CD4-positive, alpha-beta T cell treated with Interleukin-6 for 4 hours (primary cell): ENCODE measurements around the gene CCDC71.

Experiments
- DNase-seq: peaks from one replicate; pipeline ENCODE4 v3.0.0-alpha.2; 2020; ENCODE audit warnings: mixed read lengths

The CCDC71 gene

GRCh38 chr3:49165771-49166751 is at the start of gene CCDC71:
TSS of gene CCDC71 (minus strand) at chr3:49166331. CDS start at chr3:49164208, 2,123 bp downstream.
- peak; percentile 81 for DNase-seq

GRCh38 chr3:49213998-49214397 is 47.9 kb upstream of the CCDC71 start:
- DNase-seq = no peak

- DNase-seq = no peak
These were observed 47.4 kb upstream of the CCDC71 start for GRCh38 chr3:49213541-49213943.

GRCh38 chr3:49199900-49200281 is 33.8 kb upstream of the CCDC71 start:
- no peak for DNase-seq

- no peak for DNase-seq
These were observed 33.2 kb upstream of the CCDC71 start for GRCh38 chr3:49199239-49199899.

- DNase-seq = no peak
These were observed 32.6 kb upstream of the CCDC71 start for GRCh38 chr3:49198611-49199230.

- DNase-seq = no peak
These were observed 32.0 kb upstream of the CCDC71 start for GRCh38 chr3:49198161-49198560.

- DNase-seq = no peak
These were observed 25.6 kb upstream of the CCDC71 start for GRCh38 chr3:49191741-49192140.

GRCh38 chr3:49183873-49184272 is 17.7 kb upstream of the CCDC71 start:
- no peak for DNase-seq

GRCh38 chr3:49182682-49183081 is 16.6 kb upstream of the CCDC71 start:
- DNase-seq = no peak

GRCh38 chr3:49181351-49181750 is 15.2 kb upstream of the CCDC71 start:
- no peak for DNase-seq

- no peak for DNase-seq
These were observed 14.0 kb upstream of the CCDC71 start for GRCh38 chr3:49180116-49180515.

GRCh38 chr3:49177073-49177472 is 10.9 kb upstream of the CCDC71 start:
- no peak for DNase-seq

- no peak for DNase-seq
These were observed 9.4 kb upstream of the CCDC71 start for GRCh38 chr3:49175530-49175929.

- no peak for DNase-seq
These were observed 8.4 kb upstream of the CCDC71 start for GRCh38 chr3:49174397-49174985.

GRCh38 chr3:49173792-49174170 is 7.7 kb upstream of the CCDC71 start:
- DNase-seq = no peak

GRCh38 chr3:49173116-49173791 is 7.1 kb upstream of the CCDC71 start:
- DNase-seq = no peak

GRCh38 chr3:49172551-49173041 is 6.5 kb upstream of the CCDC71 start:
- no peak for DNase-seq

- no peak for DNase-seq
These were observed 5.8 kb upstream of the CCDC71 start for GRCh38 chr3:49171775-49172500.

- peak; percentile 84 for DNase-seq
These were observed 5.1 kb upstream of the CCDC71 start, which contains the start of gene KLHDC8B for GRCh38 chr3:49171119-49171774. TSS of gene KLHDC8B (plus strand) at chr3:49171598. CDS start at chr3:49172770, 1,172 bp downstream.

- DNase-seq = no peak
These were observed 4.6 kb upstream of the CCDC71 start for GRCh38 chr3:49170744-49171118.
